Measurements from ENCODE around the gene MZF1. TPM values are rescaled to one million over a fixed set of nuclear protein-coding genes. Genes with fewer than 3 reads are reported as not detected.

Gene MZF1
- total and polyA plus RNA-seq, 2 experiments from 2014 or later: 10.2 to 21.8 TPM

DNA sequence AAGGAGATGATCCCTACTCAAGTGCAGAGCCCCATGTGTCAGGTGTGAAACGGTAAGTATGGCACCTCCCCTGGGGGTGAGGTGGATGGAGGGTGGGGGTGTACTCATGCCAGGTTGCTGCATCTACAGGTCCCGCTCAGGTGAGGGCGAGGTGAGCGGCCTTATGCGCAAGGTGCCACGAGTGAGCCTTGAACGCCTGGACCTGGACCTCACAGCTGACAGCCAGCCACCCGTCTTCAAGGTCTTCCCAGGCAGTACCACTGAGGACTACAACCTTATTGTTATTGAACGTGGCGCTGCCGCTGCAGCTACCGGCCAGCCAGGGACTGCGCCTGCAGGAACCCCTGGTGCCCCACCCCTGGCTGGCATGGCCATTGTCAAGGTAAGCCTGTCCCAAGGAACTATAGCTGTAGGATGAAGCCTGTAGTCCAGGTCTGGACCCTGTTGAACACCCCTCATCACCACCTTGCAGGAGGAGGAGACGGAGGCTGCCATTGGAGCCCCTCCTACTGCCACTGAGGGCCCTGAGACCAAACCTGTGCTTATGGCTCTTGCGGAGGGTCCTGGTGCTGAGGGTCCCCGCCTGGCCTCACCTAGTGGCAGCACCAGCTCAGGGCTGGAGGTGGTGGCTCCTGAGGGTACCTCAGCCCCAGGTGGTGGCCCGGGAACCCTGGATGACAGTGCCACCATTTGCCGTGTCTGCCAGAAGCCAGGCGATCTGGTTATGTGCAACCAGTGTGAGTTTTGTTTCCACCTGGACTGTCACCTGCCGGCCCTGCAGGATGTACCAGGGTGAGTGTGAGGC lies 24.1 kb downstream of the MZF1 start:
- peaks cover 92% of the 10 kb centered on the region for H3K36me3 Mint-ChIP-seq (ENCODE audit: low read depth)
- H3K27ac Mint-ChIP-seq: no peak overlapping the region
- no peaks in the 10 kb centered on the region for H3K27me3 ChIP-seq (ENCODE audit: insufficient read depth)
- peaks cover 51% of the 10 kb centered on the region for H3K36me3 ChIP-seq (ENCODE audit: insufficient read depth)
- H3K9me2 ChIP-seq (ENCODE audit: insufficient read depth): no peaks in the 10 kb centered on the region
- H2AFZ ChIP-seq: no peak overlapping the region
- H3K4me3 ChIP-seq: no peak overlapping the region
- peaks cover 45% of the 10 kb centered on the region for H4K20me1 ChIP-seq (replicated peaks; ENCODE audit: insufficient read depth)
- H3K27ac ChIP-seq (ENCODE audit: low read depth): no peak overlapping the region
- DNase-seq (ENCODE audit: low spot score): no peak
- H3K79me2 ChIP-seq (replicated peaks; ENCODE audit: insufficient read depth): peaks cover 37% of the 10 kb centered on the region
- H3K4me2 ChIP-seq: no peak overlapping the region
- peaks cover 84% of the 10 kb centered on the region for H3F3A ChIP-seq (replicated peaks; ENCODE audit: low read depth)
- no peak overlapping the region for H3K4me3 Mint-ChIP-seq
- H3K4me1 ChIP-seq (ENCODE audit: insufficient read depth): peaks cover 16% of the 10 kb centered on the region; the same call in 1 of the 2 replicates
- peaks cover 27% of the 10 kb centered on the region for H3K27me3 Mint-ChIP-seq (ENCODE audit: insufficient read depth, low read depth, poor library complexity)
- H3K9me3 Mint-ChIP-seq: peaks cover 5% of the 10 kb centered on the region; the same call in 2 of the 3 replicates
- TF ChIP-seq STAT1 (IDR thresholded peaks at IDR 0.05; ENCODE audit: unreplicated experiment) (no peak), ZNF331 (CRISPR knock-in tag; IDR thresholded peaks at IDR 0.05; ENCODE audit: low read depth) (no peak), POLR2AphosphoS5 (IDR thresholded peaks at IDR 0.05; ENCODE audit: low read depth) (no peak), CREB1 (CRISPR knock-in tag; IDR thresholded peaks at IDR 0.05; ENCODE audit: low read depth) (no peak), EZH2 (IDR thresholded peaks at IDR 0.05; ENCODE audit: low read depth, unreplicated experiment) (no peak), REST (IDR thresholded peaks at IDR 0.05; ENCODE audit: unreplicated experiment) (no peak), JUNB (IDR thresholded peaks at IDR 0.05; ENCODE audit: unreplicated experiment) (no peak), CTCF (conservative IDR thresholded peaks at IDR 0.05; ENCODE audit: low read depth in 2 of 2) (no peak), EZH2phosphoT487 (IDR thresholded peaks at IDR 0.05; ENCODE audit: unreplicated experiment) (no peak), NANOG (IDR thresholded peaks at IDR 0.05; ENCODE audit: borderline replicate concordance) (no peak), ZNF114 (CRISPR knock-in tag; IDR thresholded peaks at IDR 0.05) (no peak)
- TF ChIP-seq, protein P1, sequence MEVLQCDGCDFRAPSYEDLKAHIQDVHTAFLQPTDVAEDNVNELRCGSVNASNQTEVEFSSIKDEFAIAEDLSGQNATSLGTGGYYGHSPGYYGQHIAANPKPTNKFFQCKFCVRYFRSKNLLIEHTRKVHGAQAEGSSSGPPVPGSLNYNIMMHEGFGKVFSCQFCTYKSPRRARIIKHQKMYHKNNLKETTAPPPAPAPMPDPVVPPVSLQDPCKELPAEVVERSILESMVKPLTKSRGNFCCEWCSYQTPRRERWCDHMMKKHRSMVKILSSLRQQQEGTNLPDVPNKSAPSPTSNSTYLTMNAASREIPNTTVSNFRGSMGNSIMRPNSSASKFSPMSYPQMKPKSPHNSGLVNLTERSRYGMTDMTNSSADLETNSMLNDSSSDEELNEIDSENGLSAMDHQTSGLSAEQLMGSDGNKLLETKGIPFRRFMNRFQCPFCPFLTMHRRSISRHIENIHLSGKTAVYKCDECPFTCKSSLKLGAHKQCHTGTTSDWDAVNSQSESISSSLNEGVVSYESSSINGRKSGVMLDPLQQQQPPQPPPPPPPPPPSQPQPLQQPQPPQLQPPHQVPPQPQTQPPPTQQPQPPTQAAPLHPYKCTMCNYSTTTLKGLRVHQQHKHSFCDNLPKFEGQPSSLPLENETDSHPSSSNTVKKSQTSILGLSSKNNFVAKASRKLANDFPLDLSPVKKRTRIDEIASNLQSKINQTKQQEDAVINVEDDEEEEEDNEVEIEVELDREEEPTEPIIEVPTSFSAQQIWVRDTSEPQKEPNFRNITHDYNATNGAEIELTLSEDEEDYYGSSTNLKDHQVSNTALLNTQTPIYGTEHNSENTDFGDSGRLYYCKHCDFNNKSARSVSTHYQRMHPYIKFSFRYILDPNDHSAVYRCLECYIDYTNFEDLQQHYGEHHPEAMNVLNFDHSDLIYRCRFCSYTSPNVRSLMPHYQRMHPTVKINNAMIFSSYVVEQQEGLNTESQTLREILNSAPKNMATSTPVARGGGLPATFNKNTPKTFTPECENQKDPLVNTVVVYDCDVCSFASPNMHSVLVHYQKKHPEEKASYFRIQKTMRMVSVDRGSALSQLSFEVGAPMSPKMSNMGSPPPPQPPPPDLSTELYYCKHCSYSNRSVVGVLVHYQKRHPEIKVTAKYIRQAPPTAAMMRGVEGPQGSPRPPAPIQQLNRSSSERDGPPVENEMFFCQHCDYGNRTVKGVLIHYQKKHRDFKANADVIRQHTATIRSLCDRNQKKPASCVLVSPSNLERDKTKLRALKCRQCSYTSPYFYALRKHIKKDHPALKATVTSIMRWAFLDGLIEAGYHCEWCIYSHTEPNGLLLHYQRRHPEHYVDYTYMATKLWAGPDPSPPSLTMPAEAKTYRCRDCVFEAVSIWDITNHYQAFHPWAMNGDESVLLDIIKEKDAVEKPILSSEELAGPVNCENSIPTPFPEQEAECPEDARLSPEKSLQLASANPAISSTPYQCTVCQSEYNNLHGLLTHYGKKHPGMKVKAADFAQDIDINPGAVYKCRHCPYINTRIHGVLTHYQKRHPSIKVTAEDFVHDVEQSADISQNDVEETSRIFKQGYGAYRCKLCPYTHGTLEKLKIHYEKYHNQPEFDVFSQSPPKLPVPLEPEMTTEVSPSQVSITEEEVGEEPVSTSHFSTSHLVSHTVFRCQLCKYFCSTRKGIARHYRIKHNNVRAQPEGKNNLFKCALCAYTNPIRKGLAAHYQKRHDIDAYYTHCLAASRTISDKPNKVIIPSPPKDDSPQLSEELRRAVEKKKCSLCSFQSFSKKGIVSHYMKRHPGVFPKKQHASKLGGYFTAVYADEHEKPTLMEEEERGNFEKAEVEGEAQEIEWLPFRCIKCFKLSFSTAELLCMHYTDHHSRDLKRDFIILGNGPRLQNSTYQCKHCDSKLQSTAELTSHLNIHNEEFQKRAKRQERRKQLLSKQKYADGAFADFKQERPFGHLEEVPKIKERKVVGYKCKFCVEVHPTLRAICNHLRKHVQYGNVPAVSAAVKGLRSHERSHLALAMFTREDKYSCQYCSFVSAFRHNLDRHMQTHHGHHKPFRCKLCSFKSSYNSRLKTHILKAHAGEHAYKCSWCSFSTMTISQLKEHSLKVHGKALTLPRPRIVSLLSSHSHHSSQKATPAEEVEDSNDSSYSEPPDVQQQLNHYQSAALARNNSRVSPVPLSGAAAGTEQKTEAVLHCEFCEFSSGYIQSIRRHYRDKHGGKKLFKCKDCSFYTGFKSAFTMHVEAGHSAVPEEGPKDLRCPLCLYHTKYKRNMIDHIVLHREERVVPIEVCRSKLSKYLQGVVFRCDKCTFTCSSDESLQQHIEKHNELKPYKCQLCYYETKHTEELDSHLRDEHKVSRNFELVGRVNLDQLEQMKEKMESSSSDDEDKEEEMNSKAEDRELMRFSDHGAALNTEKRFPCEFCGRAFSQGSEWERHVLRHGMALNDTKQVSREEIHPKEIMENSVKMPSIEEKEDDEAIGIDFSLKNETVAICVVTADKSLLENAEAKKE (CRISPR knock-in tag; IDR thresholded peaks at IDR 0.05): no peak
- TF ChIP-seq, protein P2, sequence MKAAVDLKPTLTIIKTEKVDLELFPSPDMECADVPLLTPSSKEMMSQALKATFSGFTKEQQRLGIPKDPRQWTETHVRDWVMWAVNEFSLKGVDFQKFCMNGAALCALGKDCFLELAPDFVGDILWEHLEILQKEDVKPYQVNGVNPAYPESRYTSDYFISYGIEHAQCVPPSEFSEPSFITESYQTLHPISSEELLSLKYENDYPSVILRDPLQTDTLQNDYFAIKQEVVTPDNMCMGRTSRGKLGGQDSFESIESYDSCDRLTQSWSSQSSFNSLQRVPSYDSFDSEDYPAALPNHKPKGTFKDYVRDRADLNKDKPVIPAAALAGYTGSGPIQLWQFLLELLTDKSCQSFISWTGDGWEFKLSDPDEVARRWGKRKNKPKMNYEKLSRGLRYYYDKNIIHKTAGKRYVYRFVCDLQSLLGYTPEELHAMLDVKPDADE (IDR thresholded peaks at IDR 0.05): no peak
- peaks cover 29% of the 10 kb centered on the region for H3K4me1 Mint-ChIP-seq
- ATAC-seq: no peak
